Neuronal stem cell (in vitro differentiated cells): ENCODE results near the gene YIPF6.

Experiments used
- DNase-seq: peaks from one replicate; pipeline ENCODE4 v3.0.0-alpha.2; 2013; ENCODE audit warnings: low spot score
- H2AFZ ChIP-seq: one replicate; pipeline ENCODE4 v1.6.1; 2013; ENCODE audit warnings: mild to moderate bottlenecking, low read length, inconsistent platforms
- H2AK5ac ChIP-seq: 2 replicates; pipeline ENCODE4 v1.6.1; 2013; ENCODE audit warnings: low read depth, mild to moderate bottlenecking, inconsistent platforms, low read length, moderate library complexity, mixed read lengths
- H2BK120ac ChIP-seq: 2 replicates; pipeline ENCODE4 v1.6.1; 2013; ENCODE audit warnings: low read depth, mild to moderate bottlenecking, inconsistent platforms, low read length, moderate library complexity, mixed read lengths
- H2BK12ac ChIP-seq: one replicate; pipeline ENCODE4 v1.6.1; 2013; ENCODE audit warnings: low read length, inconsistent platforms
- H2BK15ac ChIP-seq: 2 replicates; pipeline ENCODE4 v1.6.1; 2013; ENCODE audit warnings: mild to moderate bottlenecking, low read length, inconsistent platforms, mixed read lengths
- H2BK5ac ChIP-seq: one replicate; pipeline ENCODE4 v1.6.1; 2013; ENCODE audit warnings: inconsistent platforms, mild to moderate bottlenecking, low read length, moderate library complexity
- H3K14ac ChIP-seq: one replicate; pipeline ENCODE4 v1.6.1; 2013; ENCODE audit warnings: low read length, inconsistent platforms
- H3K18ac ChIP-seq: 2 replicates; pipeline ENCODE4 v1.6.1; 2013; ENCODE audit warnings: low read length, inconsistent platforms
- H3K23ac ChIP-seq: 2 replicates; pipeline ENCODE4 v1.6.1; 2013; ENCODE audit warnings: low read depth, mild to moderate bottlenecking, mixed read lengths, low read length, inconsistent platforms; ENCODE audit not compliant: poor library complexity
- H3K27ac ChIP-seq: replicated peaks from 3 replicates; pipeline ENCODE4 v1.5.1; 2013; ENCODE audit warnings: low read length, inconsistent platforms
- H3K27me3 ChIP-seq, 3 experiments: 2 replicates each; pipeline ENCODE4 v1.6.1; 2013; ENCODE audit warnings: low read length in 3 of 3, mild to moderate bottlenecking in 2 of 3, inconsistent platforms in 1 of 3, low read depth in 1 of 3, mixed read lengths in 1 of 3, moderate library complexity in 1 of 3; ENCODE audit not compliant: control insufficient read depth in 3 of 3, insufficient read depth in 3 of 3
- H3K36me3 ChIP-seq, 2 donors: replicated peaks in 1 of 2; 2 replicates each; pipeline ENCODE4 v1.6.1; 2013; ENCODE audit warnings: low read length in 2 of 2; ENCODE audit not compliant: control insufficient read depth in 2 of 2, insufficient read depth in 2 of 2
- H3K4ac ChIP-seq: 2 replicates; pipeline ENCODE4 v1.6.1; 2013; ENCODE audit warnings: inconsistent platforms, mild to moderate bottlenecking, low read length, moderate library complexity
- H3K4me1 ChIP-seq, 2 donors: 1 replicate in 1 of 2; 2 replicates in 1 of 2; pipeline ENCODE4 v1.6.1; 2013; ENCODE audit warnings: low read length in 2 of 2, low read depth in 1 of 2; ENCODE audit not compliant: control insufficient read depth in 2 of 2, insufficient read depth in 1 of 2
- H3K4me2 ChIP-seq: one replicate; pipeline ENCODE4 v1.6.1; 2013; ENCODE audit warnings: mild to moderate bottlenecking, low read length, inconsistent platforms; ENCODE audit not compliant: insufficient read depth, poor library complexity, severe bottlenecking
- H3K4me3 ChIP-seq, 2 donors: 2 replicates each; pipeline ENCODE4 v1.5.1; 2013; ENCODE audit warnings: low read length in 2 of 2, mild to moderate bottlenecking in 2 of 2, inconsistent platforms in 1 of 2, moderate library complexity in 1 of 2
- H3K79me1 ChIP-seq: one replicate; pipeline ENCODE4 v1.6.1; 2013; ENCODE audit warnings: low read depth, mild to moderate bottlenecking, inconsistent platforms, low read length, moderate library complexity
- H3K9ac ChIP-seq: one replicate; pipeline ENCODE4 v1.6.1; 2013; ENCODE audit warnings: mild to moderate bottlenecking, low read depth, low read length, inconsistent platforms; ENCODE audit not compliant: poor library complexity
- H3K9me3 ChIP-seq, 2 donors: replicated peaks in 1 of 2; 2 replicates each; pipeline versions ENCODE3 to v1.6.1; 2013; ENCODE audit warnings: low read length in 2 of 2, mild to moderate bottlenecking in 2 of 2, inconsistent platforms in 1 of 2, low read depth in 1 of 2, mixed read lengths in 1 of 2, moderate library complexity in 1 of 2; ENCODE audit not compliant: control insufficient read depth in 2 of 2, insufficient read depth in 1 of 2
- H4K8ac ChIP-seq: one replicate; pipeline ENCODE4 v1.6.1; 2013; ENCODE audit warnings: low read depth, mild to moderate bottlenecking, inconsistent platforms, low read length, moderate library complexity
- H4K91ac ChIP-seq: one replicate; pipeline ENCODE4 v1.6.1; 2013; ENCODE audit warnings: low read length, low read depth, mild to moderate bottlenecking, inconsistent platforms; ENCODE audit not compliant: poor library complexity
- WGBS, 2 donors: extraction: QIAGEN DNeasy Blood & Tissue Kit; methylation state at CpG; one replicate each; pipeline ENCODE4 v1.1.7; 2013; ENCODE audit warnings: missing lambda C conversion rate in 2 of 2, mixed read lengths in 1 of 2; ENCODE audit not compliant: insufficient read length in 2 of 2, insufficient replicate concordance in 1 of 2; ENCODE audit errors: extremely low coverage in 2 of 2; 5-methylcytosine and 5-hydroxymethylcytosine counted together

YIPF6 gene

GRCh38 chrX:68571292-68571609, 72.4 kb downstream of the YIPF6 start:
- H3K4me3 ChIP-seq, result no peak overlapping the region
- H2BK120ac ChIP-seq, result no peak overlapping the region
- H3K4me2 ChIP-seq, result no peak overlapping the region
- no peaks in the 10 kb centered on the region for H3K9me3 ChIP-seq
- H2BK5ac ChIP-seq, result no peak overlapping the region
- no peak overlapping the region for H2AFZ ChIP-seq
- no peak overlapping the region for H3K4ac ChIP-seq
- no peak overlapping the region for H4K8ac ChIP-seq
- H3K27me3 ChIP-seq, result no peaks in the 10 kb centered on the region
- no peaks in the 10 kb centered on the region for H3K79me1 ChIP-seq
- H3K4me1 ChIP-seq, result no peaks in the 10 kb centered on the region
- H3K36me3 ChIP-seq, result no peaks in the 10 kb centered on the region
- no peak overlapping the region for H3K27ac ChIP-seq
- no peak overlapping the region for H2AK5ac ChIP-seq
- no CpG with 5 or more reads among the region's 3 CpGs for WGBS, 2 donors
- H4K91ac ChIP-seq, result no peak overlapping the region
- H3K23ac ChIP-seq, result no peak overlapping the region
- H2BK12ac ChIP-seq, result no peak overlapping the region
- H2BK15ac ChIP-seq, result no peak overlapping the region
- H3K9ac ChIP-seq, result no peak overlapping the region
- H3K18ac ChIP-seq, result no peak overlapping the region
- DNase-seq, result no peak
- H3K14ac ChIP-seq, result no peak overlapping the region

- Histone ChIP-seq H3K36me3 (no peaks in the 10 kb centered on the region), H2AK5ac (no peak overlapping the region), H3K4me1 (no peaks in the 10 kb centered on the region), H3K4ac (no peak overlapping the region), H4K91ac (no peak overlapping the region), H2BK120ac (no peak overlapping the region), H2BK15ac (no peak overlapping the region), H3K79me1 (no peaks in the 10 kb centered on the region), H2BK12ac (no peak overlapping the region), H3K27me3 (no peaks in the 10 kb centered on the region), H2BK5ac (no peak overlapping the region), H3K4me3 (no peak overlapping the region), H3K14ac (no peak overlapping the region), H3K27ac (no peak overlapping the region), H3K23ac (no peak overlapping the region), H3K4me2 (no peak overlapping the region), H3K9ac (no peak overlapping the region), H3K18ac (no peak overlapping the region), H4K8ac (no peak overlapping the region), H2AFZ (no peak overlapping the region), H3K9me3 (no peaks in the 10 kb centered on the region)
- no CpG with 5 or more reads among the region's 2 CpGs for WGBS, 2 donors
- DNase-seq, result no peak
Observed at GRCh38 chrX:68571610-68572311, 72.9 kb downstream of the YIPF6 start.

GRCh38 chrX:68574240-68574639, 75.4 kb downstream of the YIPF6 start:
- Histone ChIP-seq H3K4me1 (no peaks in the 10 kb centered on the region), H4K91ac (no peak overlapping the region), H3K27ac (no peak overlapping the region), H2BK12ac (no peak overlapping the region), H3K9ac (no peak overlapping the region), H3K36me3 (no peaks in the 10 kb centered on the region), H2AK5ac (no peak overlapping the region), H2AFZ (no peak overlapping the region), H2BK15ac (no peak overlapping the region), H4K8ac (no peak overlapping the region), H3K79me1 (no peaks in the 10 kb centered on the region), H3K9me3 (no peaks in the 10 kb centered on the region), H3K18ac (no peak overlapping the region), H3K4me2 (no peak overlapping the region), H3K23ac (no peak overlapping the region), H2BK120ac (no peak overlapping the region), H3K4me3 (no peak overlapping the region), H3K27me3 (no peaks in the 10 kb centered on the region), H3K14ac (no peak overlapping the region), H3K4ac (no peak overlapping the region), H2BK5ac (no peak overlapping the region)
- DNase-seq, result no peak
- no CpG with 5 or more reads among the region's 3 CpGs for WGBS, 2 donors

GRCh38 chrX:68579810-68580209, 81.0 kb downstream of the YIPF6 start:
- peaks cover 0 to 4% (median 0%) of the 10 kb centered on the region in 3 experiments for H3K27me3 ChIP-seq
- no CpG with 5 or more reads among the region's 3 CpGs for WGBS, 2 donors
- H3K4me1 ChIP-seq, result no peaks in the 10 kb centered on the region

More at GRCh38 chrX:68579810-68580209, 81.0 kb downstream of the YIPF6 start:
- no peak overlapping the region for H3K4me2 ChIP-seq
- no peak overlapping the region for H2BK5ac ChIP-seq
- no peak overlapping the region for H3K9ac ChIP-seq
- no peak overlapping the region for H2AK5ac ChIP-seq
- H3K27ac ChIP-seq, result no peak overlapping the region
- no peak overlapping the region for H3K4ac ChIP-seq
- no peak overlapping the region for H2BK15ac ChIP-seq
- H2BK12ac ChIP-seq, result no peak overlapping the region
- H4K8ac ChIP-seq, result no peak overlapping the region
- no peaks in the 10 kb centered on the region for H3K79me1 ChIP-seq
- H3K36me3 ChIP-seq, result no peaks in the 10 kb centered on the region
- no peak overlapping the region for H3K23ac ChIP-seq
- no peak overlapping the region for H3K14ac ChIP-seq
- DNase-seq, result no peak
- H3K4me3 ChIP-seq, result no peak overlapping the region
- H4K91ac ChIP-seq, result no peak overlapping the region
- H2BK120ac ChIP-seq, result no peak overlapping the region
- no peaks in the 10 kb centered on the region for H3K9me3 ChIP-seq
- no peak overlapping the region for H2AFZ ChIP-seq
- no peak overlapping the region for H3K18ac ChIP-seq
